CD4-positive, alpha-beta memory T cell (primary cell): ENCODE measurements around the gene TULP3. TPM values are rescaled to one million over a fixed set of nuclear protein-coding genes. Genes with fewer than 3 reads are reported as not detected.
A peak's percentile ranks its signal among the peaks of the same experiment; 100 is the strongest.
"Not testable (repeated sequence)": the region's sequence is repeated elsewhere in the genome, so short reads cannot be mapped to it uniquely, and the experiment has no call there.

Source experiments
- CTCF ChIA-PET: fragments of 350-600 bp; sonication (Branson Sonifier 250); formaldehyde crosslinking; loops from one replicate; lab custom pipeline; 2021; ENCODE audit warnings: inconsistent platforms; ENCODE audit not compliant: partially characterized antibody; lab: Charles Lee
- POLR2A ChIA-PET: fragments of 350-600 bp; sonication (Branson Sonifier 250); formaldehyde crosslinking; loops from one replicate; lab custom pipeline; 2021; ENCODE audit not compliant: partially characterized antibody; lab: Charles Lee
- DNase-seq, 5 donors: peaks; one replicate each; pipeline versions ENCODE4 v3.0.0 to v3.0.0-alpha.2; 2020 to 2022; ENCODE audit warnings: mixed read lengths in 1 of 5
- H3K27ac ChIP-seq: one replicate; pipeline ENCODE4 v1.7.0; 2013; ENCODE audit warnings: low read depth, low read length
- H3K27me3 ChIP-seq: 2 replicates; pipeline ENCODE4 v1.7.0; 2013; ENCODE audit warnings: mild to moderate bottlenecking, low read length, moderate library complexity; ENCODE audit not compliant: insufficient read depth
- H3K36me3 ChIP-seq: 2 replicates; pipeline ENCODE4 v1.7.0; 2013; ENCODE audit warnings: mild to moderate bottlenecking, low read length, moderate library complexity; ENCODE audit not compliant: insufficient read depth
- H3K4me1 ChIP-seq: 2 replicates; pipeline ENCODE4 v1.7.0; 2013; ENCODE audit warnings: mild to moderate bottlenecking, low read length, moderate library complexity; ENCODE audit not compliant: insufficient read depth
- H3K4me3 ChIP-seq, 2 donors: one replicate each; pipeline ENCODE4 v1.7.0; 2013; ENCODE audit warnings: low read length in 2 of 2, mild to moderate bottlenecking in 1 of 2
- H3K9me3 ChIP-seq, 2 donors: one replicate each; pipeline ENCODE4 v1.7.0; 2013; ENCODE audit warnings: low read length in 2 of 2, control low read depth in 1 of 2; ENCODE audit not compliant: control insufficient read depth in 1 of 2
- H3K27ac Mint-ChIP-seq, 7 donors: one replicate each; pipeline ENCODE4 v1.8.0; 2020 to 2021; ENCODE audit warnings: mixed read lengths in 7 of 7, mild to moderate bottlenecking in 6 of 7, inconsistent platforms in 3 of 7, moderate library complexity in 3 of 7
- H3K27me3 Mint-ChIP-seq, 2 donors: one replicate each; pipeline ENCODE4 v1.8.0; 2020 to 2021; ENCODE audit warnings: mixed read lengths in 2 of 2
- H3K36me3 Mint-ChIP-seq, 2 donors: one replicate each; pipeline ENCODE4 v1.8.0; 2020 to 2021; ENCODE audit warnings: mixed read lengths in 2 of 2, inconsistent platforms in 1 of 2, mild to moderate bottlenecking in 1 of 2
- H3K4me1 Mint-ChIP-seq, 4 donors: one replicate each; pipeline ENCODE4 v1.8.0; 2020 to 2021; ENCODE audit warnings: mixed read lengths in 4 of 4, mild to moderate bottlenecking in 1 of 4
- H3K4me3 Mint-ChIP-seq, 8 donors: one replicate each; pipeline ENCODE4 v1.8.0; 2020 to 2021; ENCODE audit warnings: mixed read lengths in 8 of 8, mild to moderate bottlenecking in 7 of 8, moderate library complexity in 6 of 8, inconsistent platforms in 3 of 8
- H3K9me3 Mint-ChIP-seq, 8 donors: one replicate each; pipeline ENCODE4 v1.8.0; 2020 to 2021; ENCODE audit warnings: mixed read lengths in 8 of 8, mild to moderate bottlenecking in 5 of 8, inconsistent platforms in 3 of 8, moderate library complexity in 1 of 8
- intact Hi-C: fragments of 100-400 bp; cut with micrococcal nuclease; formaldehyde crosslinking; loops from one replicate; pipeline ENCODE4 v1.15.1; 2023
- polyA plus RNA-seq, 2 donors: library from polyadenylated mRNA; unstranded; fragments of 300-500 nt; fragmentation: Illumina TruSeq; gene quantifications; one replicate each; pipeline ENCODE4 v1.2.3, GENCODE V29; 2021
- total RNA-seq, 2 experiments: library from RNA; stranded (reverse); gene quantifications; one replicate each; pipeline ENCODE4 v1.2.3, GENCODE V29; 2021

TULP3 gene
- total and polyA plus RNA-seq, 4 experiments from 2014 or later = 6.7 to 10.0 (median 8.8) TPM

DNA sequence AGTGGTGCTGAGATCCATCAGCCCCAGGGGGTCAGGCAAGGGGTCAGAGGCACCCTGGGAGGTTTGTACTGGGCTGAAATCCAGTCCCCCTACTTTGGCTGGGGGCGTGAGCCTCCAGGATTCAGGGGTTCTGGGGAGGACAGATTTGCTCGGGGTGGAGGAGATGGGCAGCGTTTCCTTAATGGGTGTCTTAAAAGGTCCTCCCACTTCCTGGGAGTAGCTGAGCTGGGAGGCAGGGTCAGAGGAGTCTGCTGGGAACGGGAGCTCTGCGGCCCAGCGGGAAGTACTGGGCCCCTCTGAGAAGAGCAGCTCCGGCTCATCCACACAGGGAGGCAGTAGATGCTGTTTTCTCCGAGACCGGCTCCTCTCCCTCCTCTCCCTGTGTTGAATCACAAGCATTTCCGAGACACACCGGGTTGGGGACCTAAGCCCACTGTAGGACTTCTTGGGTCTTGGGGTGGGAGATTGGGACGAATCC, 31.7 kb upstream of the TULP3 start:
- CTCF ChIA-PET = no interaction called here
- intact Hi-C loops = no loop called here

DNA sequence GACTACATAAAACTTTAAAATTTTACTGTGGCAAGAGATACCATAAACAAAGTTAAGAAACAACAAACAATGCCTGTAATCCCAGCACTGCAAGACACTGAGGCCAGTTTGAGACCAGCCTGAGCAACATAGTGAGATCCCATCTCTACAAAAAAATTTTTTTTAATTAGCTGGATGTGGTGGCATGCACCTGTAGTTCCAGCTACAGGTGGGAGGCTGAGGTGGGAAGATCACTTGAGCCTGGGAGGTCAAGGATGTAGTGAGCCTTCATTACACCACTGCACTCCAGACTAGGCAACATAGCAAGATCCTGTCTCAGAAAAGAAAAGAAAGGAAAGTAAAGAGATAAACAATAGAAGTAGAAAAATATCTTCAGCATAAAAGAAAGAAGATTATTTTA, 30.5 kb upstream of the TULP3 start:
- CTCF ChIA-PET = no interaction called here
- intact Hi-C loops = no loop called here
- Mint-ChIP-seq H3K36me3 (peaks cover 9 to 10% of the 10 kb centered on the region in 2 donors), H3K4me1 (no peaks in the 10 kb centered on the region), H3K27ac (peak overlapping the region in 2 of 7 donors; percentile 1 to 46), H3K27me3 (no peaks in the 10 kb centered on the region), H3K9me3 (no peaks in the 10 kb centered on the region), H3K4me3 (no peak overlapping the region)
- H3K27ac ChIP-seq = no peak overlapping the region
- H3K27me3 ChIP-seq = no peaks in the 10 kb centered on the region
- POLR2A ChIA-PET = interaction anchor here (1.0 kb wide), 1 partner anchor 11 kb away, joined by 3 read pairs; no protein-coding TSS in a partner anchor
- no peak for DNase-seq
- H3K4me1 ChIP-seq = no peaks in the 10 kb centered on the region
- no peaks in the 10 kb centered on the region for H3K9me3 ChIP-seq
- H3K4me3 ChIP-seq = no peak overlapping the region
- no peaks in the 10 kb centered on the region for H3K36me3 ChIP-seq

More for the DNA sequence above, 31.7 kb upstream of the TULP3 start:
- Histone ChIP-seq H3K36me3 (no peaks in the 10 kb centered on the region), H3K9me3 (no peaks in the 10 kb centered on the region), H3K4me3 (no peak overlapping the region), H3K4me1 (no peaks in the 10 kb centered on the region), H3K27ac (no peak overlapping the region), H3K27me3 (no peaks in the 10 kb centered on the region)
- POLR2A ChIA-PET = interaction anchor here (1.2 kb wide), 1 partner anchor 18 kb away, joined by 4 read pairs; the partner anchor contains the start of genes FOXM1 and RHNO1
- Mint-ChIP-seq H3K36me3 (peaks cover 10 to 12% of the 10 kb centered on the region in 2 donors), H3K4me3 (no peak overlapping the region), H3K27ac (peak overlapping the region in 1 of 7 donors; percentile 65), H3K4me1 (no peaks in the 10 kb centered on the region), H3K27me3 (no peaks in the 10 kb centered on the region), H3K9me3 (no peaks in the 10 kb centered on the region)
- no peak for DNase-seq

DNA sequence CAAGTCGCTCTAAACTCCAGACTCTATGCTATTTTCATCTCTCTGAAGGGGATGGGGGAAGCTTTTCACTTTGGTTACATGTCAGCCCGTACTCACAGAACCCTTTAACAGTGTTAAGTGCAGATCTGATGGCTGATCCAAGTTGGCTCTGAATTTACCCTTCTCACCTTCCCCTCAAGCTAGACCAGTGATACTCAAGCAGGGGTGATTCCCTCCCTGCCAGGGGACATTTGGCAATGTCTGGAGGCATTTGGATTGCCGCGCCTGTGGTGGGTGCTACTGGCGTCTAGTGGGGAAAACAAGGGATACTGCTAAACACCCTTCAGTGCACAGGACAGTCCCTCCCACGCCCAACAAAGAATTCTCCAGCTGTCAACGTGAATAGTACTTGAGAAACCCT, 27.8 kb upstream of the TULP3 start:
- peaks cover 0 to 4% (median under 1%) of the 10 kb centered on the region in 4 donors for H3K4me1 Mint-ChIP-seq
- Histone ChIP-seq H3K27me3 (no peaks in the 10 kb centered on the region), H3K4me1 (no peaks in the 10 kb centered on the region), H3K4me3 (no peak overlapping the region), H3K9me3 (no peaks in the 10 kb centered on the region), H3K36me3 (no peaks in the 10 kb centered on the region), H3K27ac (no peak overlapping the region)
- CTCF ChIA-PET = no interaction called here
- intact Hi-C loops = no loop called here
- H3K27me3 Mint-ChIP-seq = no peaks in the 10 kb centered on the region
- no peak overlapping the region for H3K4me3 Mint-ChIP-seq
- no peak for DNase-seq
- POLR2A ChIA-PET = no interaction called here
- H3K9me3 Mint-ChIP-seq = no peaks in the 10 kb centered on the region
- peaks cover 2 to 4% of the 10 kb centered on the region in 2 donors for H3K36me3 Mint-ChIP-seq
- H3K27ac Mint-ChIP-seq = no peak overlapping the region

DNA sequence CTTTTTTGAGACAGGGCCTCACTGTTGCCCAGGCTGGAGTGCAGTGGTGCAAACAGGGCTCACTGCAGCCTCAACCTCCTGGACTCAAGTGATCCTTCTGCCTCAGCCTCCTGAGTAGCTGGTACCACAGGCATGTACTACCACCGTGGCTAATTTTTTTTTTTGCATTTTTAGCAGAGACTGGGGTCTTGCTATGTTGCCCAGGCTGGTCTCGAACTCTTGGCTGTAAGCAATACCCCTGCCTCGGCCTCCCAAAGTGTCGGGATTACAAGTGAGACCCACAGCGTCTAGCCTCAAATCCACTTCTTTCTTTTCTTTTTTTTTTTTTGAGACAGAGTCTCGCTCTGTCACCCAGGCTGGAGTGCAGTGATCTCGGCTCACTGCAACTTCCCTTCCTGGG, 27.3 kb upstream of the TULP3 start:
- H3K4me1 ChIP-seq, H3K4me1 Mint-ChIP-seq, H3K9me3 Mint-ChIP-seq, H3K27ac Mint-ChIP-seq, DNase-seq, H3K27me3 Mint-ChIP-seq, POLR2A ChIA-PET, H3K4me3 ChIP-seq, H3K27me3 ChIP-seq, H3K4me3 Mint-ChIP-seq, intact Hi-C loops, H3K36me3 Mint-ChIP-seq, H3K36me3 ChIP-seq, H3K9me3 ChIP-seq, H3K27ac ChIP-seq: not testable (repeated sequence)
- CTCF ChIA-PET = interaction anchor here (0.9 to 1.5 kb wide), 2 partner anchors 10 to 21 kb away, joined by 3 to 8 read pairs; no protein-coding TSS in a partner anchor

DNA sequence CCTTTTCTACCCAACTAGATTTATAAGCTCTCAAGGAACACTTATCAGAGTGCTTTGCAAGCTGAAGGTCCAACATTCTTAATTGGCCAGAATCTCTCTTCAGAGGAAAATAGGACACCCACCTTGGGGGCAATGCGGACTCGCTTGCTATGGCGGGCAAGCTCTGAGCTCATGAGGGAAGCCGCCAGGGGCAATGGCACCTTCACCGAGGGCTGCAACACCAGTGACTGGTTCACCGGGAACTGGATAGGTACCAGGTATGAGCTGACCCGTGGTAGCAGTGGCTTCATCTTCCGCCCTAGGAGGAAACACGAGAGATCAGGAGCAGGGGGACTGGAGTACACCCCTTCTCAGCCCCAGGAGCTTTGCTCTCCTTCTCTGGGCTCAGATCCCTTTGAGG, 26.5 kb upstream of the TULP3 start:
- Histone ChIP-seq H3K27ac (no peak overlapping the region), H3K27me3 (no peaks in the 10 kb centered on the region), H3K36me3 (no peaks in the 10 kb centered on the region), H3K4me1 (no peaks in the 10 kb centered on the region), H3K9me3 (no peaks in the 10 kb centered on the region), H3K4me3 (no peak overlapping the region)
- Mint-ChIP-seq H3K4me1 (peaks cover 2 to 8% (median 6%) of the 10 kb centered on the region in 4 donors), H3K9me3 (no peaks in the 10 kb centered on the region), H3K36me3 (no peaks in the 10 kb centered on the region), H3K27ac (peak overlapping the region in 1 of 7 donors; percentile 3), H3K4me3 (no peak overlapping the region), H3K27me3 (no peaks in the 10 kb centered on the region)
- DNase-seq = no peak
- CTCF ChIA-PET = interaction anchor here (0.7 to 1.5 kb wide), 3 partner anchors 10 to 24 kb away, joined by 3 to 8 read pairs (median 3); no protein-coding TSS in a partner anchor
- intact Hi-C loops = no loop called here
- POLR2A ChIA-PET = no interaction called here

DNA sequence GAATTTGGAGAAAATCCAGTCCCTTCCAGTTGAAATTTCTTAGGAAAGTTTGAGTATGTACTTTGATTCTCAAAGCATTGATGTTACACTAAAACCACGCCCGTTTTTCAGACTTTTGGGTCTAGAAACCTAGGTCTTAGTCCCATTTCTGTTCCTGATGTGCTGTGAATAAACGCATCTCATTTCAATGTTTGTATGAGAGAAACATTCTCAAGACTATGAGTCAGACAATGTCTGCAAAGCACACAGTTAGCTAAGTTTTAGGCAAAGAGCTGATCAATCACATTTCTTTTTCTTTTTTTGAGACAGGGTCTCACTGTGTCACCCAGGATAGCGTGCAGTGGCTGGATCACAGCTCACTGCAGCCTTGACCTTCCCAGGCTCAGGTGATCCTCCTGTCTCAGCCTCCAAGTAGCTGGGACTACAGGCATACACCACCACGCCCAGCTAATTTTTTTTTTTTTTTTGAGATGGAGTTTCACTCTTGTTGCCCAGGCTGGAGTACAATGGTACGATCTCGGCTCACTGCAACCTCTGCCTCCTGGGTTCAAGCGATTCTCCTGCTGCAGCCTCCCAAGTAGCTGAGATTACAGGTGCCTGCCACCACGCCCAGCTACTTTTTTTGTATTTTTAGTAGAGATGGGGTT, 21.6 kb upstream of the TULP3 start:
- H3K4me1 Mint-ChIP-seq, H3K9me3 Mint-ChIP-seq, H3K27me3 ChIP-seq, CTCF ChIA-PET, H3K36me3 Mint-ChIP-seq, H3K4me3 ChIP-seq, H3K9me3 ChIP-seq, H3K4me1 ChIP-seq, DNase-seq, intact Hi-C loops, H3K4me3 Mint-ChIP-seq, H3K36me3 ChIP-seq, H3K27me3 Mint-ChIP-seq, POLR2A ChIA-PET, H3K27ac Mint-ChIP-seq, H3K27ac ChIP-seq: not testable (repeated sequence)

DNA sequence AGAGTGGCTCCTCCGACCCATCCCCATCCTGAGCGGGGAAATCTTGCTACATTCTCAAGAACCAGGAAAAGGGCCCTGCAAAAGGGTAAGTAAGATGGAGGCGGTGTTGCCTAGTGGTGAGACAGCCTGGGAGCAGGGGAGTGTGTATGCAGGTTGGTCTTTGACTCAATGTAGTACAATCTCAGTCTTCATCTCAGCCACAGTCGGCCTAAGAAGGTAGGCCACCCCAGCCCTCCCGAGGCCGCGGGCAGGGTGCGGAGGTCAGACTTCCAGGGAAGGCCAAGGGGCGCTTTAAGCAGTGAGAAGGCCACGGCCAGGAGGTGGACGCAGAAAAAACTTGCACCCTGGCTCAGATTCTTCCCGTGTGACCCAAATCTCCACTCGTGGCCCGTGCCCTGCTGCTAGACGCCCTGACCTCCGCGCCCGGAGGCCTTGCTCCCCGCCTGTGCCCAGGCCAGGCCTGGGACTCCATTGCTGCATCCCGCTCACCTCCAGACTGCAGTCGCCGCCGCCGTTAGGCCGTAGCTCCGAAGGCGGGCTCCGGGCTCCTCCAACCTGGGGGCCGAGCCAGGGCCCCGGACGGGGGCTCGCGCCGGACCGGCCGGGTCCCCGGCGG, 14.2 kb upstream of the TULP3 start:
- CTCF ChIA-PET = interaction anchor here (1.1 kb wide), 1 partner anchor 9 kb away, joined by 7 read pairs; no protein-coding TSS in a partner anchor
- peak overlapping the region; percentile 66 to 98 (median 78) for H3K27ac Mint-ChIP-seq
- H3K36me3 Mint-ChIP-seq = peaks cover 0 to 17% of the 10 kb centered on the region in 2 donors
- H3K4me1 Mint-ChIP-seq = peaks cover 22 to 39% (median 32%) of the 10 kb centered on the region in 4 donors
- H3K4me1 ChIP-seq = peaks cover 38% of the 10 kb centered on the region
- intact Hi-C loops = loop anchor here (1.0 to 5.0 kb wide), 5 partner anchors 14 to 1186 kb away; partner anchors contain the start of genes ADIPOR2, FKBP4, ITFG2 and TULP3
- peak overlapping the region; percentile 81 to 92 (median 89) for H3K4me3 Mint-ChIP-seq
- H3K27me3 Mint-ChIP-seq = no peaks in the 10 kb centered on the region
- DNase-seq = peak in 3 of 5 donors; percentile 20 to 42 (median 28)
- POLR2A ChIA-PET = interaction anchor here (0.7 to 3.5 kb wide), 12 partner anchors 8 to 185 kb away, joined by 3 to 52 read pairs (median 6); partner anchors contain the start of genes FKBP4, ITFG2 and TULP3
- H3K36me3 ChIP-seq = no peaks in the 10 kb centered on the region
- H3K9me3 Mint-ChIP-seq = no peaks in the 10 kb centered on the region
- peak overlapping the region; percentile 96 for H3K27ac ChIP-seq
- peak overlapping the region; percentile 42 to 98 for H3K4me3 ChIP-seq
- H3K9me3 ChIP-seq = no peaks in the 10 kb centered on the region
- H3K27me3 ChIP-seq = no peaks in the 10 kb centered on the region
